Measurements from ENCODE around the gene RGS12. TPM values are rescaled to one million over a fixed set of nuclear protein-coding genes. Genes with fewer than 3 reads are reported as not detected.

Gene RGS12
- total RNA-seq, 4 donors from 2014 or later: 14.6 to 25.1 (median 20.9) TPM

DNA sequence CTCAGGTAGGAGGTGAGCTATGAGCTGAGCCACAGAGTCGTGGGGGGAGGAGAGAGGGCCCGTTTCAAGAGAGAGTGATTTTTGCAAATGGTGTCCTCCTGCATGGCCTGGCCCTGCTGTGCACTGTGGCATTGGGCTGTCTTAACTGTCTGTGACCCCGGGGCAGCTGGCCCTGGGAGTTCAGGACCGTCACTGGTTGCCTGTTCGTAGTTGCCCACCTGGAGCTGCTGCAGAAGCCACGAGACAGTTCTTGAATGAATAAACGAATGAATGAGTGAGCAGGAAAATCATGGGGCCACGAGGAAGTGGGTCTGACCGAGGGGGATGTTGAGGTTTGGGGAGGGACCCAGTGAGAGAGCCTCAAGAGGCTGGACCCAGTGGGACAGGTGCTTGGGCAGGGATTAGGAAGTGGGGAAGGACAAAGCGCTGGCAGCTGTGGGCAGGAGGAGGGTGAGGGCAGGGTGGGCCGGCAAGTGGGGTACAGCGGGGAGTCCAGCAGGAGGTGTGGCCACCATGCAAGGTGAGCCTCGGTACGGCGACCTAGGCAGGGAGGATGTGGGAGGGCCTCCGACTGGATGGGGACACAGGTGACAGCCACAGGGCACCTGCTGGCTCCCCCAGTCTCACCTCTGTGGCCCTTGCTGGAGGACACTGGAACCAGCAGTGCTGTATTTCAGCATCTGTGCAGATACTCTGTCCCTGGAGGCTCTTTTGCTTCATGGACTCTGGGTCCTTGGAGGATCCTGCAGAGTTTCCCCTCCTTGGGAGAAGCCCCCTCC is 10.2 kb downstream of the RGS12 start:
- TF ChIP-seq CTCF (IDR thresholded peaks at IDR 0.05) (no peak), POLR2A (IDR thresholded peaks at IDR 0.05) (no peak)
- H3K9me3 ChIP-seq: no peaks in the 10 kb centered on the region
- peaks cover 0 to 37% of the 10 kb centered on the region in 2 donors for H3K4me1 ChIP-seq
- no peaks in the 10 kb centered on the region for H3K27me3 ChIP-seq
- H3K27ac ChIP-seq: no peak overlapping the region
- 83 to 88% methylated on average over 16 of the region's 16 CpGs for WGBS, 2 donors
- no peaks in the 10 kb centered on the region for H3K36me3 ChIP-seq
- no peak overlapping the region for H3K4me3 ChIP-seq (replicated peaks in 1 of 3)
- DNase-seq: peak in 1 of 2 donors; percentile 1
- intact Hi-C loops (cut with DNase I): no loop called here

DNA sequence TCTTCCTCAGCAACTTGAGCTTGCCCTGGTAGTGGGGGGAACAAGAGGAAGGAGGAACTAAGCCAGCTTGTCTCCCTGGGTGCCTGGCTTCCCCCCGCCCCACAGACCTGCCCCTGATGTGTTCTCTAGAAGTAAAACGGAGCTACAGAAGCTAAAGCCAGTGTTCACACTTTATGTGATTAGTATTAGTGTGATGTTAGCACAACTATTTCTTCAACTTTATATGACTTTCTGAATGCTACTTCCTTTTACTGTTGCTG is 10.7 kb downstream of the RGS12 start:
- H3K9me3 ChIP-seq: no peaks in the 10 kb centered on the region
- H3K36me3 ChIP-seq: no peaks in the 10 kb centered on the region
- H3K4me1 ChIP-seq: peaks cover 0 to 37% of the 10 kb centered on the region in 2 donors
- no peak overlapping the region for H3K27ac ChIP-seq
- intact Hi-C loops (cut with DNase I): no loop called here
- no peak overlapping the region for H3K4me3 ChIP-seq (replicated peaks in 1 of 3)
- H3K27me3 ChIP-seq: no peaks in the 10 kb centered on the region
- 87 to 97% methylated on average over 2 of the region's 2 CpGs for WGBS, 2 donors
- no peak for DNase-seq
- no peak for TF ChIP-seq CTCF (IDR thresholded peaks at IDR 0.05)
- no peak for TF ChIP-seq POLR2A (IDR thresholded peaks at IDR 0.05)

GRCh38 chr4:3303923-3304710 is 11.3 kb downstream of the RGS12 start:
- H3K9me3 ChIP-seq: no peaks in the 10 kb centered on the region
- DNase-seq: peak in 1 of 2 donors; percentile 20
- no peak overlapping the region for H3K27ac ChIP-seq
- no peaks in the 10 kb centered on the region for H3K27me3 ChIP-seq
- intact Hi-C loops (cut with DNase I): no loop called here
- 60 to 63% methylated on average over 15 of the region's 15 CpGs for WGBS, 2 donors
- no peak for TF ChIP-seq CTCF (IDR thresholded peaks at IDR 0.05)
- no peak for TF ChIP-seq POLR2A (IDR thresholded peaks at IDR 0.05)
- H3K36me3 ChIP-seq: no peaks in the 10 kb centered on the region
- peaks cover 0 to 35% of the 10 kb centered on the region in 2 donors for H3K4me1 ChIP-seq
- no peak overlapping the region for H3K4me3 ChIP-seq (replicated peaks in 1 of 3)

GRCh38 chr4:3304831-3305609 is 12.2 kb downstream of the RGS12 start:
- no peaks in the 10 kb centered on the region for H3K9me3 ChIP-seq
- TF ChIP-seq CTCF (IDR thresholded peaks at IDR 0.05): no peak
- TF ChIP-seq POLR2A (IDR thresholded peaks at IDR 0.05): no peak
- no peak overlapping the region for H3K4me3 ChIP-seq (replicated peaks in 1 of 3)
- DNase-seq: peak in 1 of 2 donors; percentile 25
- H3K4me1 ChIP-seq: peaks cover 0 to 26% of the 10 kb centered on the region in 2 donors
- H3K27me3 ChIP-seq: no peaks in the 10 kb centered on the region
- no peaks in the 10 kb centered on the region for H3K36me3 ChIP-seq
- no peak overlapping the region for H3K27ac ChIP-seq
- WGBS, 2 donors: 68 to 72% methylated on average over 16 to 24 of the region's 25 CpGs
- intact Hi-C loops (cut with DNase I): no loop called here

Measured in thyroid gland (tissue), 4 donors.